ENCODE measurements around the gene FBXO27. TPM values are rescaled to one million over a fixed set of nuclear protein-coding genes. Genes with fewer than 3 reads are reported as not detected.
"Not testable (repeated sequence)": the region's sequence is repeated elsewhere in the genome, so short reads cannot be mapped to it uniquely, and the experiment has no call there.

FBXO27 gene, protein sequence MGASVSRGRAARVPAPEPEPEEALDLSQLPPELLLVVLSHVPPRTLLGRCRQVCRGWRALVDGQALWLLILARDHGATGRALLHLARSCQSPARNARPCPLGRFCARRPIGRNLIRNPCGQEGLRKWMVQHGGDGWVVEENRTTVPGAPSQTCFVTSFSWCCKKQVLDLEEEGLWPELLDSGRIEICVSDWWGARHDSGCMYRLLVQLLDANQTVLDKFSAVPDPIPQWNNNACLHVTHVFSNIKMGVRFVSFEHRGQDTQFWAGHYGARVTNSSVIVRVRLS
- not detected for total RNA-seq

DNA sequence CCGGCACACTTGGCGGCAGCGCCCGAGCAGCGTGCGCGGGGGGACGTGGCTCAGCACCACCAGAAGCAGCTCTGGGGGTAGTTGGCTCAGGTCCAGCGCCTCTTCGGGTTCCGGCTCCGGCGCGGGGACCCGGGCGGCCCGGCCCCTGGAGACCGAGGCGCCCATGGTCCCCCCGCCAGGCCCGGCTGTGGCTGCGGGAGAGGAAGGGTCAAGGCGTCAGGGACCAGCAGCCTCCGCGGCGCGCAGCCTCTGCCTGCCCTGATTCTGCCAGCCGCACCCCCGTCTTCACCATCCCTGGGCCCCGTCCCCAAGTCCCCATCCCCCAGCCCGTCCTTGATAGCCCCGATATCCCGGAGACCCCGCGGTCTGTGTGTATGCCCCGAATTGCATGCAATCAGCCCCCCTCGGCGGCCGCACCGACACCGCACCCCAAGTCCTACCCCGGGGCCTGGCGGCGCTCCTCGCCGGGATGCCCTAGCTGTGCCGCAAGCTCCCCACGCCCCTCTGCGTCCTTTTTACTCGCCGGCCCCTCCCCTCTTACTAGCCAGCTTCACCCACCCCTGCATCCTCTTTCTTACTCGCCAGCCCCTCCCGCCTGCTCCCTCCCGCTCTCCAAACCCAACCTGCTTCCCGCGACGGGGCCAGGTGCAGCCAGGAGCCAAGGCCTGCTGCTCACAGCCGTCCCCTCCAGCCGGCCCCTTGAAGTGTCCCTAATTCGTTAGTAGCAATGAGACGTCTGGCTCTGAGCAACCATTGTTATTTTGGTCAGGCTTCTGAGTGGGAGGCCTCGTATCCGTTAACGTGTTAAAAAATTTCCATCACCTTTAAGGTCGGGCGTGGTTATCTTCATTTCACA is at the start of gene FBXO27:
FBXO27 (minus strand) TSS at position 487 of the 856 bp plus-strand sequence; CDS start at position 165, 322 bp downstream.
- H3K4me1 ChIP-seq (ENCODE audit: insufficient read depth, low read length): peaks cover 14% of the 10 kb centered on the region
- no peaks in the 10 kb centered on the region for H3K9me3 ChIP-seq (ENCODE audit: low read depth, low read length)
- peaks cover 12% of the 10 kb centered on the region for H3K27me3 ChIP-seq (ENCODE audit: insufficient read depth, low read length)
- peak within 1 kb of the TSS; percentile 19 for H3K4me3 ChIP-seq (ENCODE audit: low read length)

DNA sequence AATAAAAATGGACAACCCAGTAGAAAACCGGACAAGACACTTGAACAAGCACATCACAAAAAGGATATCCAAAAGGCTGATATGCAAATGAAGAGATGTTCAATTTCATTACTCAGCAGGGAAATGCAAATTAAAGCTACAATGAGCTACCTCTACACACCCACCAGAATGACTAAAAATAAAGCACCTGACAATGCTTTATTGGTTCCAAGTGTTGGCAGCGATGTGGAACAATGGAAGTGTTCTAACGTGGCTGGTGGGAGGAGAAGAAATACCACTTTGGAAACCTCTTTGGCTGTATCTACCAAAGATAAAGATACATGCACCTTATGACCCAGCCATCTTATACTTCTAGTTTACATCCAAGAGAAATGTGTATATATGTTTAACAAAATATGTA is 48.1 kb upstream of the FBXO27 start:
- H3K27me3 ChIP-seq (ENCODE audit: insufficient read depth, low read length): peaks cover 30% of the 10 kb centered on the region
- no peak overlapping the region for H3K4me3 ChIP-seq (ENCODE audit: low read length)
- H3K4me1 ChIP-seq (ENCODE audit: insufficient read depth, low read length): peaks cover 7% of the 10 kb centered on the region
- no peaks in the 10 kb centered on the region for H3K9me3 ChIP-seq (ENCODE audit: low read depth, low read length)

DNA sequence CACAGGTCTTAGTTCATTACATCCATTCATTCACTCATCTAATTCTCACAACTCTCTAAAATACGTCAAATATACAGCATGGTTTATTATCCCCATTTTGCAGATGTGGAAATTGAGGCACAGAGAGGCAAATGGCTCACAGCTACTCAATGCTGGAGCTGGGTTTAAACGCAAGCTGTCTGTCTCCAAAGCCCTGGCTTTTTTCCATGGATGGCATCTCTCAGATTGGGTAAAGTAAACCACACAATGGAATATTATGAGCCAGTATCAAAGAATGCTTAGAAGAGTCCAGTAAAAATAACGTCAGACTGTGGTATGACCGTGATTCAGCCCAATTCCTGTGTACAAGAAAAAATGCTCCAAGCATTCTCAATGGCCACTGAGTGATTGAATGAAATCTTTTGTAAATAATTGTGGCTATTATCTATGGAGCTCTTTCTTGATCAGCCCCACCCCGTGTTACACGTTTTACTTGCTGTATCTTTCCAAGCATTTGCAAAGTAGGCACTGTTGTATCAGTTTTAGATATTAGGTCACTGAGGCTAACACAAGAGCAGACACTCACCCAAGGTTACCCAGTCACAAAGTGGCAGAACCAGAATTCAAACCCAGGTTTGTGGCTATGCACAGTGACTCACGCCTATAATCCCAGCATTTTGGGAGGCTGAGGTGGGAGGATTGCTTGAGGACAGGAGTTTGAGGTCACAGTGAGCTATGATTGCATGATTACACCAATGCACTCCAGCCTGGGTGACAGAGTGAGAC is 46.3 kb upstream of the FBXO27 start:
- H3K9me3 ChIP-seq (ENCODE audit: low read depth, low read length): no peaks in the 10 kb centered on the region
- H3K4me3 ChIP-seq (ENCODE audit: low read length): no peak overlapping the region
- H3K27me3 ChIP-seq (ENCODE audit: insufficient read depth, low read length): peaks cover 19% of the 10 kb centered on the region
- H3K4me1 ChIP-seq (ENCODE audit: insufficient read depth, low read length): peaks cover 14% of the 10 kb centered on the region

DNA sequence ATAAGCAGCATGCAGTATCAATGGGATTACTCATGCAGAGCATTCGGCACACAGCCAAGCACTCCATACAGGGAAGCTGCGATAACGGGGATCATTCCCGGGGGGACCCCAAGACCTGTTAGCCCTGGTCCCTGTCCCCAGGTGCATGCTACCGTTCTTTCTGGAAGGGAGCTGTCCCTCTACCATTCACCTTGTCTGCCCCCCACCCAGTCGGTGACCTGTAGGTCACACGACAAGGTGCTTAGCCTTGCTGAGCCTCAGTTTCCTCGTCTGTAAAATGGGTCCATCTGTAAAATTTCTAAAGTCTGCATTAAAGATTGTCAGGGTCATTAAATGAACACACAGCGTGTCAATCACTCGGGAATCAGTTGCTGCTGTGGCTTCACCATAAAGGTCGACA is 45.0 kb upstream of the FBXO27 start:
- Histone ChIP-seq H3K4me3 (ENCODE audit: low read length) (no peak overlapping the region), H3K27me3 (ENCODE audit: insufficient read depth, low read length) (peaks cover 6% of the 10 kb centered on the region), H3K9me3 (ENCODE audit: low read depth, low read length) (no peaks in the 10 kb centered on the region), H3K4me1 (ENCODE audit: insufficient read depth, low read length) (peaks cover 21% of the 10 kb centered on the region)

GRCh38 chr19:39074942-39075341 is 42.6 kb upstream of the FBXO27 start:
- no peak overlapping the region for H3K4me3 ChIP-seq (ENCODE audit: low read length)
- H3K27me3 ChIP-seq (ENCODE audit: insufficient read depth, low read length): no peaks in the 10 kb centered on the region
- peaks cover 21% of the 10 kb centered on the region for H3K4me1 ChIP-seq (ENCODE audit: insufficient read depth, low read length)
- no peaks in the 10 kb centered on the region for H3K9me3 ChIP-seq (ENCODE audit: low read depth, low read length)

DNA sequence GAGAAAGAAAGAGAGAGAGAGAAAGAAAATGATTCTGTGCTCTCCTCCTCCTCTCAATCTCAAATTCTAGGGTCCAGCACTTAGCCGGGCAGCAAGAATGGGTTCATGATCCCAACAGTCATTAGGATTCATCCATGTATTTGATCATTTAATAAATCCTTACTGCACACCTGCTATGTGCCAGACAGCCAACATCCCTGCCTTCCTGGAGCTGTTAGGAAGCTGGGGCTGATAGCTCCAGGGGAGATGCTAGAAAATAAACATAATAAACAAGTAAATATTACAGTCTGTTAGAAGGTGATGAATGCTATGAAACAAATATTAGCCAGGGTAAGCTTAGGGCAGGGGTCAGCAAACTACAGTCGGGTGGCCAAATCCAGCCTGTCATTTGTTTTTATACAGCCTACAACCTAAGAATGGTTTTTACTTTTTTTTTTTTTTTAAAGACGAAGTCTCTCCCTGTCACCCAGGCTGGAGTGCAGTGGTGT is 41.9 kb upstream of the FBXO27 start:
- H3K9me3 ChIP-seq (ENCODE audit: low read depth, low read length): no peaks in the 10 kb centered on the region
- peaks cover 21% of the 10 kb centered on the region for H3K4me1 ChIP-seq (ENCODE audit: insufficient read depth, low read length)
- no peaks in the 10 kb centered on the region for H3K27me3 ChIP-seq (ENCODE audit: insufficient read depth, low read length)
- H3K4me3 ChIP-seq (ENCODE audit: low read length): no peak overlapping the region

- H3K4me3 ChIP-seq (ENCODE audit: low read length): no peak overlapping the region
- no peaks in the 10 kb centered on the region for H3K9me3 ChIP-seq (ENCODE audit: low read depth, low read length)
- no peaks in the 10 kb centered on the region for H3K27me3 ChIP-seq (ENCODE audit: insufficient read depth, low read length)
- H3K4me1 ChIP-seq (ENCODE audit: insufficient read depth, low read length): peaks cover 21% of the 10 kb centered on the region
Measured at GRCh38 chr19:39070888-39071287, 38.5 kb upstream of the FBXO27 start.

- H3K4me3 ChIP-seq (ENCODE audit: low read length); H3K4me1 ChIP-seq (ENCODE audit: insufficient read depth, low read length): not testable (repeated sequence)
Measured at GRCh38 chr19:39068259-39068658, 35.9 kb upstream of the FBXO27 start.

DNA sequence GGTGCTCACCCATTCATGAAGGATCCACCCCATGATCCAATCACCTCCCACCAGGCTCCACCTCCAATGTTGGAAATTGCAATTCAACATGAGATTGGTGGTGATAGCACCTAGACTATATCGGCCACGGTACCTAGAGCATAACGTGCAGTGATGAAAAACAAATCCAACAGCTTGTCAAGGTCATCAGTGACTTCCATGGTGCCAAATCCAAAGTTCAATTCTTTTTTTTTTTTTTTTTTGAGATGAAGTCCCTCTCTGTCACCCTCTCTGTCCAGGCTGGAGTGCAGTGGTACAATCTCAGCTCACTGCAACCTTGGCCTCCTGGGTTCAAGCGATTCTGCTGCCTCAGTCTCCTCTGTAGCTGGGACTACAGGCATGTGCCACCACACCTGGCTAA is 34.8 kb upstream of the FBXO27 start:
- Histone ChIP-seq H3K27me3 (ENCODE audit: insufficient read depth, low read length) (no peaks in the 10 kb centered on the region), H3K4me1 (ENCODE audit: insufficient read depth, low read length) (no peaks in the 10 kb centered on the region), H3K9me3 (ENCODE audit: low read depth, low read length) (no peaks in the 10 kb centered on the region), H3K4me3 (ENCODE audit: low read length) (no peak overlapping the region)

More at GRCh38 chr19:39068259-39068658, 35.9 kb upstream of the FBXO27 start:
- H3K27me3 ChIP-seq (ENCODE audit: insufficient read depth, low read length); H3K9me3 ChIP-seq (ENCODE audit: low read depth, low read length): not testable (repeated sequence)

- H3K9me3 ChIP-seq (ENCODE audit: low read depth, low read length): no peaks in the 10 kb centered on the region
- H3K4me1 ChIP-seq (ENCODE audit: insufficient read depth, low read length): peaks cover 3% of the 10 kb centered on the region
- H3K4me3 ChIP-seq (ENCODE audit: low read length): no peak overlapping the region
- no peaks in the 10 kb centered on the region for H3K27me3 ChIP-seq (ENCODE audit: insufficient read depth, low read length)
Measured at GRCh38 chr19:39065928-39066327, 33.6 kb upstream of the FBXO27 start.

- Histone ChIP-seq H3K27me3 (ENCODE audit: insufficient read depth, low read length) (no peaks in the 10 kb centered on the region), H3K4me3 (ENCODE audit: low read length) (no peak overlapping the region), H3K4me1 (ENCODE audit: insufficient read depth, low read length) (peaks cover 3% of the 10 kb centered on the region), H3K9me3 (ENCODE audit: low read depth, low read length) (no peaks in the 10 kb centered on the region)
Measured at GRCh38 chr19:39064405-39064804, 32.1 kb upstream of the FBXO27 start.

- Histone ChIP-seq H3K4me1 (ENCODE audit: insufficient read depth, low read length) (peaks cover 3% of the 10 kb centered on the region), H3K4me3 (ENCODE audit: low read length) (no peak overlapping the region), H3K9me3 (ENCODE audit: low read depth, low read length) (no peaks in the 10 kb centered on the region), H3K27me3 (ENCODE audit: insufficient read depth, low read length) (no peaks in the 10 kb centered on the region)
Measured at GRCh38 chr19:39060171-39060570, 27.8 kb upstream of the FBXO27 start.

- H3K4me3 ChIP-seq (ENCODE audit: low read length): no peak overlapping the region
- peaks cover 3% of the 10 kb centered on the region for H3K4me1 ChIP-seq (ENCODE audit: insufficient read depth, low read length)
- H3K27me3 ChIP-seq (ENCODE audit: insufficient read depth, low read length): no peaks in the 10 kb centered on the region
- H3K9me3 ChIP-seq (ENCODE audit: low read depth, low read length): no peaks in the 10 kb centered on the region
Measured at GRCh38 chr19:39059302-39059701, 27.0 kb upstream of the FBXO27 start.

DNA sequence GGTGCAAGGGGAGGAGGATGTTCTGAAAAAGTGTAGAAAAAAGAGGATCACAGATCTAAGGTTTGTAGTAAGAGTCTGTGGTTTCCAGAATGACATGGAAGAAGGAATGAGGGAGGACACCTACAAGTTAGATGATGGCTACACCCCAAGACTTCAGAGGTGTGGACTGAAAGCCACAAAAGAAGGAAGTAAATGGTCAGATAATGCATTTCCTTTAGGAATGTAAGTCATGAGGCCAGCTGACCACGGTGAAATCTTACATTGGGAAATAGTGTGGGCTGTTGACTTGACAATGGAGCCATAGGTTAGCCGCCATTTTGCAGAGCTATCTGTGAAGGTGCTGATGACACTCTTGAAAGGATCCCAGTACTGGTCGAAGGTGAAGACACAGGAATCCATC is 25.3 kb upstream of the FBXO27 start:
- no peaks in the 10 kb centered on the region for H3K9me3 ChIP-seq (ENCODE audit: low read depth, low read length)
- H3K4me1 ChIP-seq (ENCODE audit: insufficient read depth, low read length): peaks cover 3% of the 10 kb centered on the region
- H3K27me3 ChIP-seq (ENCODE audit: insufficient read depth, low read length): no peaks in the 10 kb centered on the region
- no peak overlapping the region for H3K4me3 ChIP-seq (ENCODE audit: low read length)

GRCh38 chr19:39054091-39054470 is 21.7 kb upstream of the FBXO27 start:
- Histone ChIP-seq H3K9me3 (ENCODE audit: low read depth, low read length) (no peaks in the 10 kb centered on the region), H3K27me3 (ENCODE audit: insufficient read depth, low read length) (no peaks in the 10 kb centered on the region), H3K4me1 (ENCODE audit: insufficient read depth, low read length) (no peaks in the 10 kb centered on the region), H3K4me3 (ENCODE audit: low read length) (no peak overlapping the region)
